Lung (tissue), 12 donors: ENCODE measurements around the gene GTF3C5. TPM values are rescaled to one million over a fixed set of nuclear protein-coding genes. Genes with fewer than 3 reads are reported as not detected.

Experiments
- ATAC-seq: fragments of 200-7000 bp; cut with Tn5 transposase; one replicate; pipeline ENCODE4 v1.9.1; 2020; ENCODE audit warnings: moderate number of reproducible peaks; ENCODE audit not compliant: insufficient read depth, low FRiP score
- DNase-seq, 3 donors: peaks; one replicate each; pipeline ENCODE4 v3.0.0-alpha.2; 2013 to 2017
- H3K27ac ChIP-seq, 2 donors: one replicate each; pipeline ENCODE4 v1.5.1; 2013; ENCODE audit warnings: mild to moderate bottlenecking in 2 of 2, moderate library complexity in 2 of 2, control low read depth in 1 of 2, inconsistent platforms in 1 of 2, low read depth in 1 of 2, low read length in 1 of 2
- H3K27me3 ChIP-seq, 3 donors: one replicate each; pipeline ENCODE4 v1.5.1; 2013; ENCODE audit warnings: low read length in 2 of 3; ENCODE audit not compliant: control insufficient read depth in 3 of 3, insufficient read depth in 3 of 3
- H3K36me3 ChIP-seq, 4 donors: one replicate each; pipeline ENCODE4 v1.5.1; 2013; ENCODE audit warnings: low read length in 4 of 4, mild to moderate bottlenecking in 1 of 4, moderate library complexity in 1 of 4; ENCODE audit not compliant: control insufficient read depth in 4 of 4, insufficient read depth in 4 of 4
- H3K4me1 ChIP-seq, 5 donors: one replicate each; pipeline ENCODE4 v1.5.1; 2013; ENCODE audit warnings: low read length in 5 of 5, mild to moderate bottlenecking in 2 of 5, moderate library complexity in 1 of 5; ENCODE audit not compliant: control insufficient read depth in 5 of 5, insufficient read depth in 5 of 5
- H3K4me3 ChIP-seq: one replicate; pipeline ENCODE4 v1.5.1; 2013; ENCODE audit warnings: mild to moderate bottlenecking, control low read depth, moderate library complexity
- H3K9ac ChIP-seq, 2 donors: one replicate each; pipeline ENCODE4 v1.5.1; 2013; ENCODE audit warnings: low read length in 2 of 2, control low read depth in 1 of 2; ENCODE audit not compliant: insufficient read depth in 1 of 2
- H3K9me3 ChIP-seq, 4 donors: one replicate each; pipeline ENCODE4 v1.5.1; 2013; ENCODE audit warnings: low read length in 3 of 4, mild to moderate bottlenecking in 1 of 4, moderate library complexity in 1 of 4; ENCODE audit not compliant: control insufficient read depth in 4 of 4, insufficient read depth in 3 of 4
- CTCF ChIP-seq: IDR thresholded peaks from 2 replicates; pipeline ENCODE4 v1.5.1; 2012; ENCODE audit warnings: mild to moderate bottlenecking; ENCODE audit errors: control extremely low read depth, extremely low read depth
- WGBS, 2 donors: extraction: QIAGEN DNeasy Blood & Tissue Kit; methylation state at CpG; one replicate each; pipeline ENCODE4 v1.1.7; 2013; 5-methylcytosine and 5-hydroxymethylcytosine counted together
- polyA plus RNA-seq, 2 donors: library from polyadenylated mRNA; stranded (reverse); fragments of 200-250 nt; gene quantifications; one replicate each; pipeline ENCODE4 v1.2.1, GENCODE V29; 2013
- total RNA-seq, 2 donors: library from RNA; depleted of rRNA in 1 of 2; stranded (reverse); fragments of >200 nt in 1 of 2; gene quantifications; one replicate each; pipeline ENCODE4 v1.2.1, GENCODE V29; 2014 to 2021
- donor health status: control.
- donor health status: control.
- donor health status: Bipolar disorder and iron deficiency.
- donor health status: healthy.
- donor health status: DM: yes; HTN: yes; CAD: no.

Gene GTF3C5
- total and polyA plus RNA-seq, 4 donors, result 41.0 to 60.0 (median 45.5) TPM

DNA sequence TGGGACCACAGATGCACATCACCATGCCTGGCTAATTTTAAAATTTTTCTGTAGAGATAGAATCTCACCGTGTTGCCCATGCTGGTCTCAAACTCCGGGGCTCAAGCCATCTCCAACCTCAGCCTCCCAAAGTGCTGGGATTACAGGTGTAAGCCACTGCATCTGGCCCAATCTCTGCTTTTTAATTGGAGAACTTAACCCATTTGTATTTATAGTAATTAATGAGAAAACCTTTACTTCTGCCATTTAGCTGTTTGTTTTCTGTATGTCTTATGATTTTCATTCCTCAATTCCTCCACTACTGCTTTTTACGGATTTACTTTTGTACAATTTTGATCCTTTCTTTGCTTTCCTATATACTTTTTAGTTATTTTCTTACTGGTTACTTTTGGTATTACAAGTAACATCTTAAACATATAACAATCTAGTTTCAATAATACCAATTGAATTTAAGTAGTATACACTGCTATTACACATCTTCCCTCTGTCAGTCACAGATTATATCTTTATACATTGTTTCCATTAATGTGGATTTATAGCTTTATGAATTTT, 64.1 kb downstream of the GTF3C5 start:
- ATAC-seq, result no peak
- no peak for TF ChIP-seq CTCF
- no peaks in the 10 kb centered on the region for H3K4me1 ChIP-seq
- H3K36me3 ChIP-seq, result peaks cover 20 to 30% (median 22%) of the 10 kb centered on the region in 4 donors
- peaks cover 0 to 9% (median 2%) of the 10 kb centered on the region in 4 donors for H3K9me3 ChIP-seq
- H3K27me3 ChIP-seq, result no peaks in the 10 kb centered on the region
- H3K27ac ChIP-seq, result no peak overlapping the region
- no peak overlapping the region for H3K9ac ChIP-seq
- H3K4me3 ChIP-seq, result no peak overlapping the region
- DNase-seq, result no peak
- 98 to 100% methylated on average over 3 of the region's 3 CpGs for WGBS, 2 donors

GRCh38 chr9:133098104-133098754, 67.4 kb downstream of the GTF3C5 start:
- H3K9me3 ChIP-seq, result peaks cover 0 to 9% (median 2%) of the 10 kb centered on the region in 4 donors
- ATAC-seq, result no peak
- no peaks in the 10 kb centered on the region for H3K27me3 ChIP-seq
- no peak overlapping the region for H3K27ac ChIP-seq
- H3K4me1 ChIP-seq, result no peaks in the 10 kb centered on the region
- no peak overlapping the region for H3K9ac ChIP-seq
- no peak for TF ChIP-seq CTCF
- peaks cover 30 to 54% (median 48%) of the 10 kb centered on the region in 4 donors for H3K36me3 ChIP-seq
- WGBS, 2 donors, result 90 to 95% methylated on average over 16 of the region's 16 CpGs
- no peak overlapping the region for H3K4me3 ChIP-seq
- DNase-seq, result no peak

GRCh38 chr9:133098871-133099270, 68.1 kb downstream of the GTF3C5 start:
- Histone ChIP-seq H3K9ac (no peak overlapping the region), H3K36me3 (peaks cover 30 to 59% (median 48%) of the 10 kb centered on the region in 4 donors), H3K4me1 (no peaks in the 10 kb centered on the region), H3K4me3 (no peak overlapping the region), H3K27ac (no peak overlapping the region), H3K27me3 (no peaks in the 10 kb centered on the region), H3K9me3 (peaks cover 0 to 9% (median 2%) of the 10 kb centered on the region in 4 donors)
- ATAC-seq, result no peak
- no peak for TF ChIP-seq CTCF
- DNase-seq, result no peak
- WGBS, 2 donors, result 94 to 96% methylated on average over 5 of the region's 5 CpGs
